Measurements from ENCODE around the gene TAGLN3. TPM values are rescaled to one million over a fixed set of nuclear protein-coding genes. Genes with fewer than 3 reads are reported as not detected.
"Not testable (repeated sequence)": the region's sequence is repeated elsewhere in the genome, so short reads cannot be mapped to it uniquely, and the experiment has no call there.

The TAGLN3 gene
- total RNA-seq, 1 donor = not detected

DNA sequence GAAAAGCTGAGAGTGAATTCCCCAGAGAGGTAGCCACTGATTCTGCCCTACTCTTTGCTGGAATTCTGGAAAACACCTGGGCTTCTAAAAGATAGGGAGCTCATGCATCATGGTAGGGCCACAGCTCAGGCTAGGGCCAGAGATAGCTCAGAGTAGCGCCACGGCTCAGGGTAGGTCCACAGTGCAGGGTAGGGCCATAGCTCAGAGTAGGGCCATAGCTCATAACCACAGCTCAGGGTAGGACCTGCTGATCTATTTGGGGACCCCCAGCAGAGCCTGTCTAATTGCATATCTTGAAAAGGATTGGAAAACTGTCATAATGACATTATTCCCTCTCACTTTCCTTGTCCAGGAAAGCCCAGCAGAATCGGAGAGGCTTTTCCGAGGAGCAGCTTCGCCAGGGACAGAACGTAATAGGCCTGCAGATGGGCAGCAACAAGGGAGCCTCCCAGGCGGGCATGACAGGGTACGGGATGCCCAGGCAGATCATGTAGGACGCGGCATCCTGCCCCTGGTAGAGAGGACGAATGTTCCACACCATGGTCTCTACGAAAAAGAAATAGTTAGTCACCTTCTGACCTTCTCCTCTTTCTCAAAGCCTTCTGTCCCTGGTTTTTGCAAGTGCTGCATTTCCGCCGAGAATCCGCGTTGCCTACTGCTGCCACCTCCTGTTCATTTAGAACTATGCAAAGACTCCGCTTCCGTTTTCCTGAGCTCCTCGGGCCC is 14.5 kb downstream of the TAGLN3 start:
- Histone ChIP-seq H3K4me1 (ENCODE audit: insufficient read depth, low read length) (peaks cover 12% of the 10 kb centered on the region), H3K4me3 (ENCODE audit: low read length) (no peak overlapping the region), H3K9me3 (ENCODE audit: low read depth, low read length) (no peaks in the 10 kb centered on the region), H3K27me3 (ENCODE audit: insufficient read depth, low read length) (no peaks in the 10 kb centered on the region)

DNA sequence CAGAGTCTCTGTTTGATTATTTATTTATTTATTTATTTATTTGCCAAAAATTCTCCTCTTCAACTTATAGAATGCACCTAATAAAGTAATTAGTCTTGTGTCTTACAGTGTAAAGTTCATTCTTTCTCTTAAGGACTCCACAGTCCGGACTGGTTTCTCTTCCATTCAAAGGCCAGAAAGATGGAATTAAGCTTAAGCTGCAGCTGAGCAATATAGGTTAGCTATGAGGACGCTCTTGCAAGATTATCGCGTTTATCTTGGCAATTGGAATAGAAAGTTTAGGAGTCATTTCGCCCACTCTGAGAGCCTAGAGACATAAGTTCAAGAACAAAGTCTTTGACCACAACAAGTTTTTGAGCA is 15.0 kb downstream of the TAGLN3 start:
- H3K4me1 ChIP-seq (ENCODE audit: insufficient read depth, low read length) = peaks cover 12% of the 10 kb centered on the region
- H3K9me3 ChIP-seq (ENCODE audit: low read depth, low read length) = no peaks in the 10 kb centered on the region
- no peaks in the 10 kb centered on the region for H3K27me3 ChIP-seq (ENCODE audit: insufficient read depth, low read length)
- no peak overlapping the region for H3K4me3 ChIP-seq (ENCODE audit: low read length)

DNA sequence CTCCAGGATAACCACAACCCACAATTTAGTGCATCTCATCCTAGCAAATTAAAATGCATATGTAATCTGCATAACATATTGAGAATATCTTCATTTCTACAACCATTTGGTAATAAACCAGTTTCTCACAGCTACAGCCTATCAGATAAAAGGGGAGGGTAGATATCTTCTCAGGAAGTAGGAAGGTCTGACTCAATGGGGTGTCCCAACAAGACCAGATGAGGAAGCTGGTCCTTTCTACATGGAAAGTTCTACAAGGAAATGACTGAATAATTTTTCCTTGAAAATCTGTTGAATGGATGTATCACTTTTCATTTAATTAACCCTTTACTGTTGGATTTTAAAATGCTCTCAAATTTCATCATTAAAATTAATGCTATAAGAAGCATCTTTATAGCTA is 18.4 kb downstream of the TAGLN3 start:
- Histone ChIP-seq H3K4me1 (ENCODE audit: insufficient read depth, low read length) (peaks cover 12% of the 10 kb centered on the region), H3K27me3 (ENCODE audit: insufficient read depth, low read length) (no peaks in the 10 kb centered on the region), H3K9me3 (ENCODE audit: low read depth, low read length) (no peaks in the 10 kb centered on the region), H3K4me3 (ENCODE audit: low read length) (no peak overlapping the region)

DNA sequence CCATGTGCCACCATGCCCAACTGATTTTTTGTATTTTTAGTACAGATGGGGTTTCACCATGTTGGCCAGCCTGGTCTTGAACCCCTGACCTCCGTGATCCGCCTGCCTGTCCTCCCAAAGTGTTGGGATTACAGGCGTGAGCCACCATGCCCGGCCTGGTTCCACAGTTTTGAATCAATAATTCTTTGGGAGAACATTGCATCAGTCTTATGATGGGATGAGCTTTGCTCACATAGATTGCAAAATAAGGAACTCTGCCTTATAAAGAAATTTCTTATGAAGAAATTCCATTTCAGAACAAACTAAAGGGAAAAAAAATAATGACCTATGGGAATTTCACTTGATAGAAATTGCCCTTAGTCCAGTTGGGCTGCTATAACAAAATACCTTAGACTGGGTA is 20.0 kb downstream of the TAGLN3 start:
- H3K27me3 ChIP-seq (ENCODE audit: insufficient read depth, low read length) = no peaks in the 10 kb centered on the region
- H3K4me3 ChIP-seq (ENCODE audit: low read length) = no peak overlapping the region
- no peaks in the 10 kb centered on the region for H3K9me3 ChIP-seq (ENCODE audit: low read depth, low read length)
- peaks cover 7% of the 10 kb centered on the region for H3K4me1 ChIP-seq (ENCODE audit: insufficient read depth, low read length)

DNA sequence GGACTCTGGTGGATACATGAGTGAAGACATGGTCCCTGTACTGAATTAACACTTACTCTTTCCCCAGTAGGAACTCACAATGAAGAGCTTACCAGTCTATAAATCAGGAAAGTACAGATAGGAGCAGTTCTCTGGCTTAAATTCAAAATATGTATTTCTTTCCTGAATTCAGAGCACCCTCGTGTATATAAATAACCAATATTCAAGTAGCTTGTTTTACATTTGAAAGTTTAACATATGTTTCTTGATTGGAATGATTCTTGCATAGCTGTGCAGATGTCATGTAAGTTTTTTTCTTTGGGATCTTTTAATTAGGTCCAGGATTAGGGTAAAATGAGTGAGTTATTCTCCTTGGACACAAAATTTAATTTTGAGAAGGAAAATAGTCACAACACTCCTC is 21.0 kb downstream of the TAGLN3 start:
- no peaks in the 10 kb centered on the region for H3K4me1 ChIP-seq (ENCODE audit: insufficient read depth, low read length)
- H3K27me3 ChIP-seq (ENCODE audit: insufficient read depth, low read length) = no peaks in the 10 kb centered on the region
- H3K9me3 ChIP-seq (ENCODE audit: low read depth, low read length) = no peaks in the 10 kb centered on the region
- H3K4me3 ChIP-seq (ENCODE audit: low read length) = no peak overlapping the region

DNA sequence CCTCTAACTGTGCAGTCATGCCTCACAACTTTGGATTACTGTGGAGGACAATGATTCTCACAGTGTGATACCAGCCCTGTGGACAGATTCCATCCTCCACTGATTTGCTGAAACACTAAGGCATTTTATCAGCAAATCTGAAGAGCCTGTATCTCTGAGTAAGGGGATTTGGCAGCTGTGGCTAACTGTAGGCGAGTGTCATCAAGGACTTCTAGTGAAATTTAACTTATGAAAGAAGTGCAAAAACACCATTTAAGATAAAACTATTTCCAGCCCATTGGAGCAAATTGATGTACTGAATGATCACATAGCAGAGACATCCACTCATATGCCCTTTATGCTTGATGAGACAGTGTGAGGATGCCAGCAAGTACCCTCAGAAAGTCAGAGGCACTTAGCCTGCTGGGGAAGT is 22.0 kb downstream of the TAGLN3 start:
- Histone ChIP-seq H3K4me1 (ENCODE audit: insufficient read depth, low read length) (no peaks in the 10 kb centered on the region), H3K9me3 (ENCODE audit: low read depth, low read length) (no peaks in the 10 kb centered on the region), H3K4me3 (ENCODE audit: low read length) (no peak overlapping the region), H3K27me3 (ENCODE audit: insufficient read depth, low read length) (no peaks in the 10 kb centered on the region)

DNA sequence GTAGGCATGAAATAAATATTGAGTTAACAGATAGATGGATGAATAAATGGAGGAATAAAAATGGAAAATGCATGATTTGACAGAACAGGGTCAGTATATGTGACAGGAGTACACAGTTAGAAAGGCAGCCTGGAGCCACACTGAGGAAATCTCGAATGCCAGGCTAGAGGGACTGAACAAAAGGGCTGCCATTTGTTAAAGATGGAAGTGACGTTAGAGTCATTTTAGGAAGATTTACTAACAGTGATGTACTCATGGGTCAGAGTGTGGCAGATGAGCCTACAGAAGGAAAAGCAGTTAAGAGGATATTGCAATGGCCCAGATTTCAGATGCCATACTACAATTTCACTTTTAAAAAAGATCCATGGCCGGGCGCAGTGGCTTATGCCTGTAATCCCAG is 28.4 kb downstream of the TAGLN3 start:
- Histone ChIP-seq H3K4me1 (ENCODE audit: insufficient read depth, low read length) (no peaks in the 10 kb centered on the region), H3K9me3 (ENCODE audit: low read depth, low read length) (no peaks in the 10 kb centered on the region), H3K27me3 (ENCODE audit: insufficient read depth, low read length) (no peaks in the 10 kb centered on the region), H3K4me3 (ENCODE audit: low read length) (no peak overlapping the region)

DNA sequence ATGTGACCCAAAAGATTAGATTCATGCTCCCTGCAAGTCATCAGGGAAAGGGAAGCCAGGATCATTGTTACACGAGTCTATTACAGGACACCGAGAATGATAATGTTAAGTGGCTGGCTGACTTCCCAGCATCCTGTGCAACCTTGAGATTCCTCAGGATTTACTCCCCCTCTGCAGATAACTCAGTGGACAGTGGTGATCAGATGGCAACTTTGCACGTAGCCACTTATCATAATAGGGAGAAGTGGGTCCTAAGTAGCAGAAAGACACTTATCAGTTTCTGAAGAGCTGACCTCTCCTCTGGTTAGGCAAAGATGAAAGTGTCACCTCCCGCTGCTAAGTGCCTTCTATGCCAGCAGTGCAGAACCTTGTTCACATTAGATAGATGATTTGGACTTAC is 29.1 kb downstream of the TAGLN3 start:
- H3K9me3 ChIP-seq (ENCODE audit: low read depth, low read length) = no peaks in the 10 kb centered on the region
- no peaks in the 10 kb centered on the region for H3K27me3 ChIP-seq (ENCODE audit: insufficient read depth, low read length)
- H3K4me1 ChIP-seq (ENCODE audit: insufficient read depth, low read length) = no peaks in the 10 kb centered on the region
- no peak overlapping the region for H3K4me3 ChIP-seq (ENCODE audit: low read length)

DNA sequence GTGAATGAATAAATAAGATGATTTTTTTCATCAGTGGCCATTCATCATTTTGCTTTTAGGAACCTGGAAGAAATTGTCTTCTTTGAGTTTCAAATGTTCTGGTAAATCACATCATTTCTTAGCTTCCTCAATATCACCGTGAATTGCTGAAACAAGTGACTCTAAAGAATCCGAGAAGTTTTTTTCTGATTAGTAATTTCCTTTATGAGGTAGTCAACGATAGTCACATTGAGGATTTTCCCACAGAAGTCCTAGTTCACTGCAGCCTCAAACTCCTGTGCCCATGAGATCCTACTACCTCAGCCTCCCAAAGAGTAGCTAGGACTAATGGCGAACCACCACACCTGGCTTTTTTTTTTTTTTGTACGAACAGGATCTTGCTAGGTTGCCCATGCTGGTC is 32.2 kb downstream of the TAGLN3 start:
- Histone ChIP-seq H3K4me3 (ENCODE audit: low read length) (no peak overlapping the region), H3K9me3 (ENCODE audit: low read depth, low read length) (no peaks in the 10 kb centered on the region), H3K27me3 (ENCODE audit: insufficient read depth, low read length) (no peaks in the 10 kb centered on the region), H3K4me1 (ENCODE audit: insufficient read depth, low read length) (no peaks in the 10 kb centered on the region)

DNA sequence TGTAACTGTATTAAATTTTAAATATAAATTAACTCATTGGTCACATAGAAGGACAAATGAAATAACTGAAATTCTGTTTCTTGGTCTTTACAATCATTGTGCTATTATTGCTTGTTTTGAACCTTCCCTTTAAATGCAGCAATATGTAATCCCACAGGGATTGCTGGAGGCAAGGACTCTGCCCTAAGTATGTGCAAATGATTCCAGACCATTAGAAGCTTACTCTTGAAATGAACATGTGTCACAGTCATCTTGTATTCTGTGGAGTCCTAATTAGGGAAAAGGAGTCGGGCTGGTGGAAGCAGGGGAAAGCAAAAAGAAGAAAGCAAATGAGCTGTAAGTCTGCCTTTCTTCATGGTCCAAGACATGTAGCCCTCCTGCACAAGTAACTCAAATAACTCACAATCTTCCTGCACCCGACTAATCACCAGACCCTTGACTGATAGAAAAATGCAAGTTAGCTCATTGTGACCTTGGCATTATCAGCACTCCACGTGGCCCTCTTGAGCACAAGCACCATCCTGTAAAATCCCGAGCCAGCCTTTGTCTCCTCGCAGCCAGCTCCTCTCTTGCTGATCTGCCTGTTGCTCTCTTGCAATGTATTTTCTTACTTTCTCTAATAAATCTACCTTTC is 33.5 kb downstream of the TAGLN3 start:
- Histone ChIP-seq H3K4me1 (ENCODE audit: insufficient read depth, low read length) (no peaks in the 10 kb centered on the region), H3K9me3 (ENCODE audit: low read depth, low read length) (no peaks in the 10 kb centered on the region), H3K4me3 (ENCODE audit: low read length) (no peak overlapping the region), H3K27me3 (ENCODE audit: insufficient read depth, low read length) (no peaks in the 10 kb centered on the region)

DNA sequence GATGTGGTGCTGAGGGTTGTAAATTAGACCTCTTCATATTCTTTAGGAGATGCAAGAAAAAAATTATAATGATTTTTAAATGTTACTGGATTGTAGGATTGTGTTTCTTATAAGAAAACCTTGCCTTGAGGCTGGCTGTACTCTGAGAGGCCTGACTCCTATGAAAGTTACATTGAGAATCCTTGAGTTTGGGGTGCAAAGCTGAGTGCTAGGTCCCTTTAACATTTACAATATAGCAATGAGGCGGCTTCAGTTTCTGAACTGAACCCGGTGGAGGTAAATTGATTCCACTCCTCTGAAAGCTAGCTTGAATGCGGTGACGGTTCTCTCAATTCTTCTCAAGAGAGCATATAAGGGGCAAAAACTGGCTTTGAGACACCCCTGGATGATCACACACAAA is 35.7 kb downstream of the TAGLN3 start, which contains the start of gene TMPRSS7:
Gene TMPRSS7, plus strand, starts transcription at position 301 of the 400 bp plus-strand sequence. CDS start 110 bp downstream, outside the sequence.
- H3K4me1 ChIP-seq (ENCODE audit: insufficient read depth, low read length) = no peaks in the 10 kb centered on the region
- no peaks in the 10 kb centered on the region for H3K27me3 ChIP-seq (ENCODE audit: insufficient read depth, low read length)
- no peak within 1 kb of the TSS for H3K4me3 ChIP-seq (ENCODE audit: low read length)
- no peaks in the 10 kb centered on the region for H3K9me3 ChIP-seq (ENCODE audit: low read depth, low read length)

DNA sequence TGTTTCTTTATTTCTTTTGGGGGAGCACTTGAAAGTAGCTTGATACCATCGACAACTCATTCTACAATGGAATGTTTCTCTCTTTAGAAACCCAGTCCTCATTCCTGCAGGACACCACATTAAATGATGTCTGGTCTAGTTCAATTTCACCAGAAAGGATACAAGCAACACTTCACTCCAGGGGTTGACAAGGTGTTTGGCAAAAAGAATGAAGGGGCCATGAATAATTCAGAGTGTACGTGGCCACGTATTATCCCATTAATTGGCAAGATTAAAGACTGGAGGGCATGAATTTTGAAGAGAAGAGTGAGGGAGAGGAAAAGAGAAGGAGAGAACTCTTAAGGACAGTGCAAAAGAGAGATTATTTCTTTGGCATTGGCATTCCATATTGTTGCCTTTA is 36.5 kb downstream of the TAGLN3 start:
- Histone ChIP-seq H3K4me3 (ENCODE audit: low read length) (no peak overlapping the region), H3K27me3 (ENCODE audit: insufficient read depth, low read length) (no peaks in the 10 kb centered on the region), H3K9me3 (ENCODE audit: low read depth, low read length) (no peaks in the 10 kb centered on the region), H3K4me1 (ENCODE audit: insufficient read depth, low read length) (no peaks in the 10 kb centered on the region)

DNA sequence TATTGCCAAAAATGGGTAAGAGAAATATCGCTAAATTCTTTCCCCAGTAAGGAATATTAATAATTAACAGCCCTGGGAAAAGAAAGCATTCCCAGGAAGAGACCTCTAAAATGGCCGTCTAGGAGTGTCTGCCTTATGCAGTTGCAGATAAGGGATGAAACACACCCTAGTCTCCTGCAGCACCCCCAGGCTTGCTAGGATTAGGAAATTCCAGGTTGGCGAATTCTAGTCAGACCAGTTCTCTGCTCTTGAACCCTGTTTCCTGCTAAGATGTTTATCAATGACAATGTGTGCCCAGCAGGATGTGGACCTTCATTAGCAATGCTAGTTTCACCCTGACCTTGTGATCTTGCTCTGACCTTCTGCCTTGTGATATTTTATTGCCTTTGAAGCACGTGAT is 38.5 kb downstream of the TAGLN3 start:
- not testable (repeated sequence) for H3K9me3 ChIP-seq (ENCODE audit: low read depth, low read length); H3K27me3 ChIP-seq (ENCODE audit: insufficient read depth, low read length); H3K4me1 ChIP-seq (ENCODE audit: insufficient read depth, low read length); H3K4me3 ChIP-seq (ENCODE audit: low read length)

DNA sequence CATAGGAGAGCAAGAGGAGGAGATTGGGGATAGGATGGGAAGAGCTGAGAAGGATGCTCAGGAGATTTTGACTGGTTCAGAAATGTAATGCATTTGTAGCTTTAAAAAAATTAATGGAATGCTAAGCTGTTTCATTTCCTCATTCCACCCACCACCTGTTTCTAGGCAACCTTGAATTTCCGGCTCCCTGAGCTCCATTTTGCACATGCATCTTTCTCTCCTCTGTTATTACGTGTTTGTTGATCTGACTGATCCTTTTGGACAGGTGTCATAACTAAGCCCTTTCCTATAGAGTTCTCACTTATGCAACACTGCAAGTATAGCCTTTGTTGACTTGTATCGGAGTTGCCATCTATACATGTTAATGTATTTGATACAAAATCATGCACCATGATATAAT is 40.1 kb downstream of the TAGLN3 start:
- no peaks in the 10 kb centered on the region for H3K27me3 ChIP-seq (ENCODE audit: insufficient read depth, low read length)
- no peak overlapping the region for H3K4me3 ChIP-seq (ENCODE audit: low read length)
- H3K4me1 ChIP-seq (ENCODE audit: insufficient read depth, low read length) = no peaks in the 10 kb centered on the region
- no peaks in the 10 kb centered on the region for H3K9me3 ChIP-seq (ENCODE audit: low read depth, low read length)

DNA sequence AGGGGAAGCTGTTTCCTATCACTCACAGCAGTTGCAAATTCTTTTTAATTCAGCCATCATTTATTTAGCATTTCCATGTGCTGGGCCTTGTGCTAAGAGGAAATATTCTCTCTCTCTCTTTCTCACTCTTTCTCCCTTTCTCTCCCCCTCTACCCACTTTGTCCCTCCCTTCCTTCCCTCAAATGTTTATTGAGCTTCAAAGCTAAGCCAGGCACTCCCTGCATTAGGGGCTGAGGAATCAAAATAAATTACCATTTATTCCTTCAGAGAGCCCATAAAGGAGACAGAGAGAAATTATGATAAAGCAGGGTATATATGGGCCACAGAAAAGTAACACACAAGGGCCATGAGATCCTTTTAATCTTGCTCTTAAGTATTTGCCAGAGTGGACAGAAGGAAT is 42.6 kb downstream of the TAGLN3 start:
- Histone ChIP-seq H3K4me1 (ENCODE audit: insufficient read depth, low read length) (no peaks in the 10 kb centered on the region), H3K27me3 (ENCODE audit: insufficient read depth, low read length) (no peaks in the 10 kb centered on the region), H3K9me3 (ENCODE audit: low read depth, low read length) (no peaks in the 10 kb centered on the region), H3K4me3 (ENCODE audit: low read length) (no peak overlapping the region)

DNA sequence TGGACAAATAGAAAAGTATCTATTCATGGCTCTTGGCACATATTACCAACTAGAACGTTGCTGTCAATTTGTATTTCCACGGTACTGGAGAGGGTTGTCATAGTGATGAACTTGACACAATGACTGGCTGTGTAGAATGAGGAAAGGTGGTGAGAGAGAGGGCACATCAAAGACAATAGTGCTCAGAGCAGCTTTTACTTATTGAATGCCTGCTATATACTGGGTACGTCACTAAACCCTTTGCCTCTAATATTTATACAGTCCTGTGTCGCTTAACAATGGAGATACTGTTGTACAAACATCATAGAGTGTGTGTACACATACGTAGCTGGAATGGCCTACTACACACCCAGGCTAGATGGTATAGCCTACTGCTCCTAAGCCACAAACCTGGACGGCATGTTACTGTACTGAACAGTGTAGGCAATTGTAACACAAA is 44.1 kb downstream of the TAGLN3 start:
- H3K4me3 ChIP-seq (ENCODE audit: low read length) = no peak overlapping the region
- H3K4me1 ChIP-seq (ENCODE audit: insufficient read depth, low read length) = no peaks in the 10 kb centered on the region
- no peaks in the 10 kb centered on the region for H3K9me3 ChIP-seq (ENCODE audit: low read depth, low read length)
- no peaks in the 10 kb centered on the region for H3K27me3 ChIP-seq (ENCODE audit: insufficient read depth, low read length)

All from mononuclear cell (primary cell).